ENCODE results near the gene IGFALS.

GRCh38 chr16:1761751-1762150 lies 31.8 kb downstream of the IGFALS start:
- TF ChIP-seq NFRKB (IDR thresholded peaks at IDR 0.05), result no peak
- no peak for TF ChIP-seq HDGF (IDR thresholded peaks at IDR 0.05; ENCODE audit: borderline replicate concordance)
- TF ChIP-seq FOXK2 (IDR thresholded peaks at IDR 0.05), result no peak
- TF ChIP-seq FOXA1 (IDR thresholded peaks at IDR 0.05), result no peak
- TF ChIP-seq ZNF384 (IDR thresholded peaks at IDR 0.05), result no peak
- no peak for TF ChIP-seq SP1 (IDR thresholded peaks at IDR 0.05)
- no peak for TF ChIP-seq LEF1 (IDR thresholded peaks at IDR 0.05; ENCODE audit: borderline replicate concordance)
- TF ChIP-seq FOXM1 (IDR thresholded peaks at IDR 0.05; ENCODE audit: borderline replicate concordance), result no peak
- no peak for TF ChIP-seq BHLHE40 (IDR thresholded peaks at IDR 0.05; ENCODE audit: borderline replicate concordance)
- TF ChIP-seq SUZ12 (IDR thresholded peaks at IDR 0.05), result no peak
- no peak for TF ChIP-seq CTBP1 (IDR thresholded peaks at IDR 0.05; ENCODE audit: borderline replicate concordance)
- TF ChIP-seq L3MBTL2 (conservative IDR thresholded peaks at IDR 0.05), result no peak
